ENCODE measurements around the gene P4HA1.

The P4HA1 gene

DNA sequence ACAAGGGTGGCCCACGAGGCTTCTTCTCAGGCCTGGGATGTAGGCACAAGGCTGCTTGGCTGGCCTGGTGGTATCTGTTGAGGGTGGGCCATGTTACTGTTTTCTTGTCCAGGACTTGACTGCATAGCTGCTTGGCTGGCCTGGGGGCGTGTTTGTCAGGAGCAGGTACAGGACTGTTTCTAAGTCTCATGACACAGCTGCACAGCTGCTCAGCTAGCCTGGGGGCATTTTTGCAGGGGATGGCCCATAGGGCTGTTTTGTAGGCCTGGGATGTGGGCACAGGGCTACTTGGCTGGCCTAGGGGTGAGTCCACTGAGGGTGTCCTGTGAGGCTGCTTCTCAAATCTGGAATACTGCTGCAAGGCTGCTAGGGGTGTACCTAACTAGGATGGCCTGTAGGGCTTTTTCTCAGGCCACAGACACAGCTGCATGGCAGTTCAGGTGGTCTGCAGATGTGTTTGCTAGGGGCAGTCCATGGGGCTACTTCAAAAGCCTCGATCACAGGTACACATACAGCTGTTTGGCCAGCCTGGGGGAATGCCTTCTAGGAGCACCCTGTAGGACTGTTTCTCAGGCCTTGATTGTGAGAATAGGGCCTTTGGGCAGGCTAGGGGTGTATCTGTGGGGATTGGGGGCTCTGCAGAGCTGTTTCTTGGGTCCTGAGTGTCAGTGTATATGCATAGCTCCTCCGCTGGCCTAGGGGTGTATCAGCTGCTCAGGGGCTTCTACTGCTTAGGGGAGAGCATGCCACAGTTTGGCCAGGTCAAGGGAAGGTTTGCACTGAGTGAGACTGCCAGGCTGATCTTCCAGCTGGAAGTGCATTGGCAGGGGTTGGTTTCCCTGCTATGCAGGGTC is 115.4 kb downstream of the P4HA1 start:
- TF ChIP-seq, protein P1, sequence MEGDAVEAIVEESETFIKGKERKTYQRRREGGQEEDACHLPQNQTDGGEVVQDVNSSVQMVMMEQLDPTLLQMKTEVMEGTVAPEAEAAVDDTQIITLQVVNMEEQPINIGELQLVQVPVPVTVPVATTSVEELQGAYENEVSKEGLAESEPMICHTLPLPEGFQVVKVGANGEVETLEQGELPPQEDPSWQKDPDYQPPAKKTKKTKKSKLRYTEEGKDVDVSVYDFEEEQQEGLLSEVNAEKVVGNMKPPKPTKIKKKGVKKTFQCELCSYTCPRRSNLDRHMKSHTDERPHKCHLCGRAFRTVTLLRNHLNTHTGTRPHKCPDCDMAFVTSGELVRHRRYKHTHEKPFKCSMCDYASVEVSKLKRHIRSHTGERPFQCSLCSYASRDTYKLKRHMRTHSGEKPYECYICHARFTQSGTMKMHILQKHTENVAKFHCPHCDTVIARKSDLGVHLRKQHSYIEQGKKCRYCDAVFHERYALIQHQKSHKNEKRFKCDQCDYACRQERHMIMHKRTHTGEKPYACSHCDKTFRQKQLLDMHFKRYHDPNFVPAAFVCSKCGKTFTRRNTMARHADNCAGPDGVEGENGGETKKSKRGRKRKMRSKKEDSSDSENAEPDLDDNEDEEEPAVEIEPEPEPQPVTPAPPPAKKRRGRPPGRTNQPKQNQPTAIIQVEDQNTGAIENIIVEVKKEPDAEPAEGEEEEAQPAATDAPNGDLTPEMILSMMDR (conservative IDR thresholded peaks at IDR 0.05; ENCODE audit: control insufficient read depth, insufficient read depth, low read depth, low read length) = no peak
- no peak for DNase-seq (ENCODE audit: low read depth)
- no peak overlapping the region for H3K4me3 ChIP-seq (ENCODE audit: control insufficient read depth, low read depth, low read length)

DNA sequence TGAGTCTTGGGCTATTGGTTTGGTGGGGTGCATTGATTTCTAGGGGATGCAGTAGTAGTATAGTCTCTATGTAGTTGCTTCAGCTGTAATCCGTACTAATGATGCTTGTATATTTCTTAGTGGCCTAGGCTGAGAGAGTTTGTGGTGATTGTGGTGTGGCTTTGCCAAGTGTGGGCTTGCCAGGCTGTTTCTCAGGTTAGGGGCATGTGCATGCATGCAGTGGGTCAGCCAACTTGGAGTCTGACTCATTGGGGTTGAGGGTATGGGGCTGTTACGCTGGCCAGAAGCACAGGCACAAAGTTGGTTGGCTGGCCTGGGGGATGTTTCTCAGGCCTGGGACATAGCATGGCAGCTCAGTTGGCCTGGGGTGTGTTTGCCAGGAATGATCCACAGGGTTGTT is 116.3 kb downstream of the P4HA1 start:
- no peak for DNase-seq (ENCODE audit: low read depth)
- H3K4me3 ChIP-seq (ENCODE audit: control insufficient read depth, low read depth, low read length) = no peak overlapping the region
- TF ChIP-seq, protein P1 (conservative IDR thresholded peaks at IDR 0.05; ENCODE audit: control insufficient read depth, insufficient read depth, low read depth, low read length) = no peak

DNA sequence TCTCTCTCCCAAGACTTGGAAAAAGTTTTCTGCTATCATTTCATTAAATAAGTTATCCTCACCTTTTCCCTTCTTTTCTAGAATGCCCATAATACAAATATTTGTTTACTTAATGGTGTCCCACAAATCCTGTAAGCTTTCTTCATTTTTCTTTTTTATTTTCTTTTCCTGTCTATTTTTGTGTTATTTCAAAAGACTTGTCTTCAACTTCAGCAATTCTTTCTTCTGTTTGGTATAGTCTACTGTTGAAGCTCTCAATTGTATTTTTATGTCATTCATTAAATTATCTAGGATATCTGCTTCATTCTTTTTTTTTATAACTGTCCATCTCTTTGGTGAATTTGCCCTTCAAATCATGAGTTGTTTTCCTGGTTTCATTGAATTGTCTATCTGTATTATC is 117.0 kb downstream of the P4HA1 start:
- no peak overlapping the region for H3K4me3 ChIP-seq (ENCODE audit: control insufficient read depth, low read depth, low read length)
- no peak for DNase-seq (ENCODE audit: low read depth)
- TF ChIP-seq, protein P1 (conservative IDR thresholded peaks at IDR 0.05; ENCODE audit: control insufficient read depth, insufficient read depth, low read depth, low read length) = no peak

DNA sequence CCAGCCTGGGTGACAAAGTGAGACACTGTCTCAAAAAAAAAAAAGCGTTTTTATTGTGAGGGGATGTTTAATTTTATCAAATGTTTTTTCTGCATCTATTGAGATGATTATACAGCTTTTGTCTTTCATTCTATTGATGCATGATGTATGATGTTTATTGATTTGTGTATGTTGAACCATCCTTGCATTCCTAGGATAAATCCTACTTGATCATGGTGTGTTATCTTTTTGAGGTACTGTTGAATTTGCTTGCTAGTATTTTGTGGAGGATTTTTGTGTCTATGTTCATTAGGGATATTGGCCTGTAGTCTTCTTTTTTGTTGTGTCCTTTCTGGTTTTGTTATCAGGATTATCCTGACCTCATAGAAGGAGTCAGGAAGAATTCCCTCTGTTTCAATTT is 119.8 kb downstream of the P4HA1 start:
- no peak for DNase-seq (ENCODE audit: low read depth)
- H3K4me3 ChIP-seq (ENCODE audit: control insufficient read depth, low read depth, low read length) = no peak overlapping the region
- TF ChIP-seq, protein P1 (conservative IDR thresholded peaks at IDR 0.05; ENCODE audit: control insufficient read depth, insufficient read depth, low read depth, low read length) = no peak
